HEK293 (cell line): ENCODE measurements around the gene LRP1B.

ENCODE experiments used
- CTCF ChIA-PET: fragments of 350-600 bp; formaldehyde crosslinking; extraction: SDS; loops from one replicate; lab custom pipeline; 2021; ENCODE audit warnings: antibody characterized with exemption; lab: Yijun Ruan, JAX
- POLR2A ChIA-PET: fragments of 300-600 bp; formaldehyde crosslinking; extraction: SDS; loops from one replicate; lab custom pipeline; 2020; ENCODE audit warnings: antibody characterized with exemption, inconsistent platforms; lab: Yijun Ruan, JAX
- H3K27ac ChIP-seq: fragments of 200-500 bp; sonication (Bioruptor generic); 2 replicates; pipeline ENCODE4 v1.5.1; 2014; ENCODE audit warnings: low read depth, low read length, control low read depth, inconsistent platforms; ENCODE audit errors: extremely low read depth
- H3K36me3 ChIP-seq, 2 experiments: fragments of 200-500 bp in 1 of 2; sonication (Bioruptor generic) in 1 of 2; 1 replicate in 1 of 2; 2 replicates in 1 of 2; pipeline ENCODE4 v1.5.1; 2014 to 2017; ENCODE audit warnings: inconsistent platforms in 2 of 2, low read length in 2 of 2; ENCODE audit not compliant: control insufficient read depth in 2 of 2, insufficient read depth in 1 of 2
- H3K4me1 ChIP-seq: fragments of 200-500 bp; sonication (Bioruptor generic); 2 replicates; pipeline ENCODE4 v1.5.1; 2014; ENCODE audit warnings: mild to moderate bottlenecking, low read length, inconsistent platforms; ENCODE audit not compliant: control insufficient read depth, insufficient read depth
- H3K4me3 ChIP-seq: 2 replicates; pipeline ENCODE4 v1.5.1; 2011; ENCODE audit warnings: low read depth, mild to moderate bottlenecking, control low read depth, low read length, moderate library complexity
- H3K9me3 ChIP-seq: fragments of 200-500 bp; sonication (Bioruptor generic); 2 replicates; pipeline ENCODE4 v1.5.1; 2014; ENCODE audit warnings: low read depth, low read length, inconsistent platforms; ENCODE audit not compliant: control insufficient read depth, insufficient read depth
- BCL11B ChIP-seq: fragments of 450-650 bp; formaldehyde crosslinking; IDR thresholded peaks from 2 replicates; pipeline ENCODE4 v1.5.1; 2016; ENCODE audit warnings: low read depth, missing biosample characterization, missing genetic modification characterization
- FEZF1 ChIP-seq: fragments of 450-650 bp; formaldehyde crosslinking; IDR thresholded peaks from 2 replicates; pipeline ENCODE4 v1.5.1; 2016; ENCODE audit warnings: missing biosample characterization, missing genetic modification characterization
- GLIS1 ChIP-seq: fragments of 450-650 bp; formaldehyde crosslinking; IDR thresholded peaks from 2 replicates; pipeline ENCODE4 v1.5.1; 2016; ENCODE audit warnings: missing biosample characterization, missing genetic modification characterization
- KLF10 ChIP-seq: fragments of 450-650 bp; IDR thresholded peaks from 2 replicates; pipeline ENCODE4 v1.5.1; 2018; ENCODE audit warnings: missing biosample characterization, mild to moderate bottlenecking, missing genetic modification characterization
- PRDM10 ChIP-seq: fragments of 450-650 bp; formaldehyde crosslinking; IDR thresholded peaks from 2 replicates; pipeline ENCODE4 v1.5.1; 2016; ENCODE audit warnings: missing biosample characterization, missing genetic modification characterization
- REPIN1 ChIP-seq: fragments of 450-650 bp; formaldehyde crosslinking; IDR thresholded peaks from 2 replicates; pipeline ENCODE4 v1.5.1; 2017; ENCODE audit warnings: missing biosample characterization, missing genetic modification characterization, low read depth
- REST ChIP-seq: fragments of 450-650 bp; formaldehyde crosslinking; IDR thresholded peaks from 2 replicates; pipeline ENCODE4 v1.5.1; 2016; ENCODE audit warnings: missing biosample characterization, missing genetic modification characterization
- SP7 ChIP-seq: fragments of 450-650 bp; formaldehyde crosslinking; IDR thresholded peaks from 2 replicates; pipeline ENCODE4 v1.5.1; 2016; ENCODE audit warnings: missing biosample characterization, missing genetic modification characterization
- ZBTB20 ChIP-seq: fragments of 450-650 bp; formaldehyde crosslinking; IDR thresholded peaks from 2 replicates; pipeline ENCODE4 v1.5.1; 2016; ENCODE audit warnings: missing biosample characterization, missing genetic modification characterization
- ZBTB49 ChIP-seq: fragments of 450-650 bp; formaldehyde crosslinking; IDR thresholded peaks from 2 replicates; pipeline ENCODE4 v1.5.1; 2016; ENCODE audit warnings: missing biosample characterization, missing genetic modification characterization, low read depth
- ZEB2 ChIP-seq: fragments of 450-650 bp; formaldehyde crosslinking; IDR thresholded peaks from 2 replicates; pipeline ENCODE4 v1.5.1; 2016; ENCODE audit warnings: missing biosample characterization, missing genetic modification characterization
- ZFP37 ChIP-seq: fragments of 450-650 bp; formaldehyde crosslinking; IDR thresholded peaks from 2 replicates; pipeline ENCODE4 v1.5.1; 2016; ENCODE audit warnings: missing biosample characterization, missing genetic modification characterization
- ZFP69B ChIP-seq: fragments of 450-650 bp; formaldehyde crosslinking; IDR thresholded peaks from 2 replicates; pipeline ENCODE4 v1.5.1; 2016; ENCODE audit warnings: missing biosample characterization, missing genetic modification characterization
- ZNF133 ChIP-seq: fragments of 450-650 bp; formaldehyde crosslinking; IDR thresholded peaks from 2 replicates; pipeline ENCODE4 v1.5.1; 2016; ENCODE audit warnings: missing biosample characterization, missing genetic modification characterization
- ZNF157 ChIP-seq: fragments of 450-650 bp; formaldehyde crosslinking; IDR thresholded peaks from 2 replicates; pipeline ENCODE4 v1.5.1; 2016; ENCODE audit warnings: missing biosample characterization, missing genetic modification characterization
- ZNF16 ChIP-seq: fragments of 450-650 bp; formaldehyde crosslinking; IDR thresholded peaks from 2 replicates; pipeline ENCODE4 v1.5.1; 2016; ENCODE audit warnings: low read depth, missing biosample characterization, missing genetic modification characterization
- ZNF221 ChIP-seq: fragments of 450-650 bp; formaldehyde crosslinking; IDR thresholded peaks from 2 replicates; pipeline ENCODE4 v1.5.1; 2017; ENCODE audit warnings: missing biosample characterization, missing genetic modification characterization, borderline replicate concordance
- ZNF266 ChIP-seq: fragments of 450-650 bp; formaldehyde crosslinking; IDR thresholded peaks from 2 replicates; pipeline ENCODE4 v1.5.1; 2016; ENCODE audit warnings: missing biosample characterization, missing genetic modification characterization, low read depth
- ZNF341 ChIP-seq: fragments of 450-650 bp; formaldehyde crosslinking; IDR thresholded peaks from 2 replicates; pipeline ENCODE4; 2016; ENCODE audit warnings: low read depth, missing biosample characterization, missing genetic modification characterization
- ZNF366 ChIP-seq: fragments of 450-650 bp; formaldehyde crosslinking; conservative IDR thresholded peaks from 2 replicates; pipeline ENCODE4 v1.5.1; 2016; ENCODE audit warnings: missing biosample characterization, missing genetic modification characterization
- ZNF423 ChIP-seq: fragments of 450-650 bp; formaldehyde crosslinking; IDR thresholded peaks from 2 replicates; pipeline ENCODE4 v1.5.1; 2016; ENCODE audit warnings: missing biosample characterization, missing genetic modification characterization
- ZNF473 ChIP-seq: fragments of 450-650 bp; formaldehyde crosslinking; IDR thresholded peaks from 2 replicates; pipeline ENCODE4 v1.5.1; 2017; ENCODE audit warnings: missing biosample characterization, missing genetic modification characterization
- ZNF48 ChIP-seq: fragments of 450-650 bp; formaldehyde crosslinking; IDR thresholded peaks from 2 replicates; pipeline ENCODE4 v1.5.1; 2016; ENCODE audit warnings: missing biosample characterization, missing genetic modification characterization
- ZNF510 ChIP-seq: fragments of 450-650 bp; formaldehyde crosslinking; IDR thresholded peaks from 2 replicates; pipeline ENCODE4 v1.5.1; 2018; ENCODE audit warnings: mild to moderate bottlenecking, missing genetic modification characterization, missing biosample characterization; ENCODE audit not compliant: insufficient replicate concordance
- ZNF521 ChIP-seq: fragments of 450-650 bp; formaldehyde crosslinking; IDR thresholded peaks from 2 replicates; pipeline ENCODE4 v1.5.1; 2017; ENCODE audit warnings: missing biosample characterization, mild to moderate bottlenecking, missing genetic modification characterization
- ZNF555 ChIP-seq: fragments of 450-650 bp; formaldehyde crosslinking; conservative IDR thresholded peaks from 2 replicates; pipeline ENCODE4 v1.5.1; 2017; ENCODE audit warnings: missing biosample characterization, mild to moderate bottlenecking, missing genetic modification characterization, inconsistent platforms
- ZNF580 ChIP-seq: fragments of 450-650 bp; formaldehyde crosslinking; IDR thresholded peaks from 2 replicates; pipeline ENCODE4 v1.5.1; 2016; ENCODE audit warnings: missing biosample characterization, missing genetic modification characterization
- ZNF585B ChIP-seq: fragments of 450-650 bp; formaldehyde crosslinking; IDR thresholded peaks from 2 replicates; pipeline ENCODE4 v1.5.1; 2016; ENCODE audit warnings: missing biosample characterization, missing genetic modification characterization
- ZNF785 ChIP-seq: fragments of 450-650 bp; formaldehyde crosslinking; IDR thresholded peaks from 2 replicates; pipeline ENCODE4 v1.5.1; 2016; ENCODE audit warnings: missing biosample characterization, missing genetic modification characterization
- ZNF837 ChIP-seq: fragments of 450-650 bp; formaldehyde crosslinking; IDR thresholded peaks from 2 replicates; pipeline ENCODE4 v1.5.1; 2016; ENCODE audit warnings: missing biosample characterization, missing genetic modification characterization
- ZNF843 ChIP-seq: fragments of 450-650 bp; formaldehyde crosslinking; IDR thresholded peaks from 2 replicates; pipeline ENCODE4 v1.5.1; 2016; ENCODE audit warnings: missing biosample characterization, missing genetic modification characterization
- ZSCAN16 ChIP-seq: fragments of 450-650 bp; formaldehyde crosslinking; IDR thresholded peaks from 2 replicates; pipeline ENCODE4 v1.5.1; 2016; ENCODE audit warnings: missing biosample characterization, missing genetic modification characterization

Gene LRP1B

GRCh38 chr2:140718999-140719398 lies 1411.8 kb downstream of the LRP1B start:
- POLR2A ChIA-PET, result no interaction called here
- Histone ChIP-seq H3K4me1 (peaks cover 7% of the 10 kb centered on the region; the same call in 1 of the 2 replicates), H3K27ac (no peak overlapping the region), H3K9me3 (no peaks in the 10 kb centered on the region), H3K4me3 (no peak overlapping the region), H3K36me3 (no peaks in the 10 kb centered on the region)
- CTCF ChIA-PET, result interaction anchor here (0.6 kb wide), 2 partner anchors 630 to 900 kb away, joined by 3 to 6 read pairs; no protein-coding TSS in a partner anchor
- TF ChIP-seq ZNF48 (tag by site-specific recombination) (no peak), ZFP37 (tag by site-specific recombination) (no peak), ZNF521 (tag by site-specific recombination) (no peak), ZNF341 (no peak), ZBTB20 (tag by site-specific recombination) (no peak), BCL11B (tag by site-specific recombination) (0 out of 2 replicates have a peak, but pooled peaks have one; percentile 33), SP7 (tag by site-specific recombination) (no peak), ZNF580 (tag by site-specific recombination) (no peak), ZNF785 (tag by site-specific recombination) (no peak), ZNF473 (tag by site-specific recombination) (no peak), REST (tag by site-specific recombination) (no peak), ZNF157 (no peak), REPIN1 (no peak), ZNF266 (no peak), ZEB2 (tag by site-specific recombination) (no peak), ZNF221 (tag by site-specific recombination) (no peak), KLF10 (no peak), ZNF585B (tag by site-specific recombination) (no peak), ZNF843 (tag by site-specific recombination) (peak; percentile 80), ZNF510 (no peak), ZBTB49 (tag by site-specific recombination) (no peak), FEZF1 (tag by site-specific recombination) (peak; percentile 82), PRDM10 (no peak), ZNF16 (tag by site-specific recombination) (no peak), ZNF133 (tag by site-specific recombination) (no peak), ZSCAN16 (no peak), ZFP69B (tag by site-specific recombination) (no peak), GLIS1 (tag by site-specific recombination) (peak; percentile 16; the same call in 1 of the 2 replicates), ZNF555 (tag by site-specific recombination) (no peak), ZNF423 (no peak), ZNF366 (no peak), ZNF837 (tag by site-specific recombination) (no peak)
